HFF-Myc (cell line): ENCODE measurements around the gene AJM1.
"Not testable (repeated sequence)": the region's sequence is repeated elsewhere in the genome, so short reads cannot be mapped to it uniquely, and the experiment has no call there.

Experiments
- DNase-seq: peaks from one replicate; pipeline ENCODE4 v3.0.0-alpha.2; 2011; ENCODE audit warnings: low read depth; ENCODE audit errors: extremely low read depth
- H3K4me3 ChIP-seq: replicated peaks from 2 replicates; pipeline ENCODE4 v1.5.1; 2011; ENCODE audit warnings: low read depth, mild to moderate bottlenecking, control low read depth, low read length
- CTCF ChIP-seq: IDR thresholded peaks from 2 replicates; pipeline ENCODE4 v1.5.1; 2012; ENCODE audit warnings: mild to moderate bottlenecking, low read depth, low read length, control low read depth; ENCODE audit errors: missing control alignments

The AJM1 gene

GRCh38 chr9:136835162-136835931, 6.9 kb upstream of the AJM1 start:
- H3K4me3 ChIP-seq: no peak overlapping the region
- no peak for DNase-seq
- no peak for TF ChIP-seq CTCF

GRCh38 chr9:136835932-136836904, 6.1 kb upstream of the AJM1 start:
- no peak for TF ChIP-seq CTCF

GRCh38 chr9:136837146-136837855, 5.0 kb upstream of the AJM1 start:
- no peak overlapping the region for H3K4me3 ChIP-seq
- DNase-seq: no peak
- TF ChIP-seq CTCF: no peak

More at GRCh38 chr9:136835932-136836904, 6.1 kb upstream of the AJM1 start:
- no peak overlapping the region for H3K4me3 ChIP-seq
- no peak for DNase-seq

- not testable (repeated sequence) for H3K4me3 ChIP-seq, DNase-seq
These were observed 4.4 kb upstream of the AJM1 start for GRCh38 chr9:136837856-136838277.

- no peak for TF ChIP-seq CTCF
- no peak for DNase-seq
- no peak overlapping the region for H3K4me3 ChIP-seq
These were observed 3.7 kb upstream of the AJM1 start for GRCh38 chr9:136838314-136839228.

- DNase-seq: no peak
- no peak overlapping the region for H3K4me3 ChIP-seq
- TF ChIP-seq CTCF: no peak
These were observed 2.8 kb upstream of the AJM1 start for GRCh38 chr9:136839229-136840139.
